Activated T-helper 1 cell treated with anti-CD3 and anti-CD28 coated beads, Interleukin-2, amount 50 U/mL, for 16 hours (primary cell): Measurements from ENCODE around the gene DRD4.

Experiments
- DNase-seq, 2 donors: peaks; one replicate each; pipeline ENCODE4 v3.0.0-alpha.2; 2020; ENCODE audit warnings: low read depth in 1 of 2, low spot score in 1 of 2

DRD4 gene

GRCh38 chr11:609341-609811 is 27.7 kb upstream of the DRD4 start:
- no peak for DNase-seq

DNA sequence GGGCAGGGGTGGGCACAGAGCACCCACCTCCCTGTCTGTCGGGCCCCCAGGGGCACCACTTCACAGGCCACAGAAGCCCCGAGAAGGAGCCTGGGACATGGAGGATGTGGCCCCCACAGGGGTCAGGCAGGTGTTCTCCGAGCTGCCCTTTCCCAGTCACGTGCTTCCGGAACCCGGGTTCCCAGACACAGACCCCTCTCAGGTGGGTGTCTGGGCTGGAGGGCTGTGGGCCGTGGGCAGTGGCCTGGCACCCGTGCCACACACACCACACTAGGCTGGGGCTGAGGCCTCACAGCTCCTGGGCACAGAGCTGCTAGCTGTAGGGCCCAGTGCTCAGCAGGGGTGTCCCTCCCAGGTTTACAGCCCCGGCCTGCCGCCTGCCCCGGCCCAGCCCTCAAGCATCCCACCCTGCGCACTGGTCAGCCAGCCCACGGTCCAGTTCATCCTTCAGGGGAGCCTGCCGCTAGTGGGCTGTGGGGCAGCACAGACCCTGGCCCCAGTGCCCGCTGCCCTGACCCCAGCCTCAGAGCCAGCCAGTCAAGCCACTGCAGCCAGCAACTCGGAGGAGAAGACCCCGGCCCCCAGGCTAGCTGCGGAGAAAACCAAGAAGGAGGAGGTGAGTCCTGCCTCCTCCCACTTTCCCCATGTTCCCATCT is 26.8 kb upstream of the DRD4 start:
- no peak for DNase-seq

DNA sequence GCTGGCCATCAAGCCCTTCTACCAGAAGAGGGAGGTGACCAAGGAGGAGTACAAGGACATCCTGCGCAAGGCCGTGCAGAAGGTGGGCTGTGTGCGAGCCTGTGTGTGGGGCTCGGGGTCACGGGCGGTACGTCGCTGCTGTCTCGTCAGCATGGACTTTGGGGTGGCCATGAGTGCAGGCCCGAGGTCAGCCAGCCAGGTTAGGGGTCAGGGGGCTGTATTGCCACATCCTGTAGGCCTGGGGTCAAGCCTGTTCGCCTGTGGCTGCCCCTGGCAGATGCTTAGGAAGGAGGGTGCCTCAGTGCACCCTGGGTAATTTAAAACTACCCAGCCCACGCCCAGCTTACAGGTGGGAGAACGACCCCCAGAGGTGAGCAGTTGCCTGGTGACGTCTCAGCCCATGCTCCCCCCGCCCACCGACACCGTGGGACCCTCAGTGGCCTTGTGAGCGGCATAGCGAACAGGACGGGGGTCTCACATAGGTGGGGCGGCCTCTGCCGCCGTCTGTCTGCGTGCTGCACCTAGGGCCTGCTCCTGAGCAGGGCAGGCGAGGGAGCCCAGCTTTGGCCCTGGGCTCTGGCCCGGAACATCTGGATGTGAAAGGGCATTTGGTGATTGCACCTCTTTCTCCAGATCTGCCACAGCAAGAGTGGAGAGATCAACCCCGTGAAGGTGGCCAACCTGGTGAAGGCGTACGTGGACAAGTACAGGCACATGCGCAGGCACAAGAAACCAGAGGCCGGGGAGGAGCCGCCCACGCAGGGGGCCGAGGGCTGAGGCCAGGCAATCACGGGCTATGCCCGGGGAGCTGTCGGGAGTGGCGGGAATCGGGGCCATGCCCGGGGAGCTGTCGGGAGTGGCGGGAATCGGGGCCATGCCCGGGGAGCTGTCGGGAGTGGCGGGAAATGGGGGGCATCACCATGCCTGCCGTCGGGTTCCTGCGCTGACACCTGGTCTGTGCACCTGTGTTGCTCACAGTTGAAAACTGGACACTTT is 25.8 kb upstream of the DRD4 start:
- no peak for DNase-seq

DNA sequence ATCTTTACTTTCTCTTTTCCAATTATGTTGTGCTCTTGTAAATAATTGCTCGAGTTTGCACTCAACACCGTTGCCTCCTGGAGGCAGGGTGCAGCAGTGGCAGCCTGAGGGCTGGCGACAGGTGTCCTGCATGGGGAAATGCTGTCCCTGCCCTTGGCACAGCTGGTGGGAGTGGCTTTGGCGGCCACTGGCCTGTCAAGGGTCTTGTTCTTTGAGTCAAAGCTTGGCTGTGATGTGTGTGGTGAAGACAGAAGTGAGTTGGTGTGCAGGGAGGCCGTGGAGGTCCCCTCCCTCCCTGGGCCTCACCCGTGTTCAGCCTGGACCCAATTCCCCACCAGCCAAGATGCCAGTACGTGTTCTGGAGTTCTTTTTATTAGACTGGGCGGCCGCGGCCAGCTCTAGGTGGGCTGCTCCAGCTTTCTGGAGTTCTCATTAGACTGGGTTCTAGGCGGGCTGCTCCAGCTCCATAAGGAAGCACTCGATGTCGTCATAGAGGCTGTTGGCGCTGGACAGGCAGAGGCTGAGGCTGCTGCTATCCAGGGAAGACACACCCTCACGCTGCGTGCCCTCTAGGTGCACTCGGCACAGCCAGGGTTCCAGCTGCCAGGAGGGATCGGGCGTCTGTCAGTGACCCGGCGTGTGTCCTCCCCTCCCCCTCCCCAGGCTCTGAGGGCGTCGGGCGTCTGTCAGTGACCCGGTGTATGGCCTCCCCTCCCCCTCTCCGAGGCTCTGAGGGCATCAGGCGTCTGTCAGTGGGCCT is 24.7 kb upstream of the DRD4 start:
- DNase-seq = no peak

- DNase-seq = no peak
Observed at GRCh38 chr11:612961-613300, 24.1 kb upstream of the DRD4 start.

DNA sequence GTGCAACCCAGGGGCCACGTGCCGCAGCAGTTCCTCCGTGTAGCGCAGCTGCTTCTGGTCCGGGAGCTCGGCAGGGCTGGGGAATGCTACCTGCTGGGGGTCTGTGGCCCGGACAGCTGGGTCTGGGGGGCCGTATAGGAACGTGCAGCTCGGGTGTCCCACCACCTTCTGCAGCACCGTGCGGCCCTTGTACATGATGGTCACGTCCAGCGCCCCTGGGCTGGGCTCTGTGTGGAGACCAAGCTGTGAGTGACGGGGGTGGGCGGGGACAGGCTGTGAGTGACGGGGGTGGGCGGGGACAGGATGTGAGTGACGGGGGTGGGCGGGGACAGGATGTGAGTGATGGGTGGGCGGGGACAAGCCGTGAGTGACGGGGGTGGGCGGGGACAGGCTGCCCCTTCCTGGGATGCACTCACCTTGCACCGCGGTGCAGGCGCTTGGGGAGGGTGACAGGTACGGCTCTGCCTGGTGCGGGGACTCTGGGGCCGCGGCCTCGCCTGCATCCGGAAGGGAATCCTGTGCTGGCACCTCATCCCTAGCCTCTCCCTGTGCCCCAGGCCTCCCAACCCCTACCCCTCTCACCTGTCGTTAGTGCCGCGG is 23.6 kb upstream of the DRD4 start:
- peak; percentile 55 to 72 for DNase-seq

GRCh38 chr11:614021-614622 is 22.9 kb upstream of the DRD4 start:
- DNase-seq = no peak

GRCh38 chr11:614623-615503 is 22.2 kb upstream of the DRD4 start:
- no peak for DNase-seq

DNA sequence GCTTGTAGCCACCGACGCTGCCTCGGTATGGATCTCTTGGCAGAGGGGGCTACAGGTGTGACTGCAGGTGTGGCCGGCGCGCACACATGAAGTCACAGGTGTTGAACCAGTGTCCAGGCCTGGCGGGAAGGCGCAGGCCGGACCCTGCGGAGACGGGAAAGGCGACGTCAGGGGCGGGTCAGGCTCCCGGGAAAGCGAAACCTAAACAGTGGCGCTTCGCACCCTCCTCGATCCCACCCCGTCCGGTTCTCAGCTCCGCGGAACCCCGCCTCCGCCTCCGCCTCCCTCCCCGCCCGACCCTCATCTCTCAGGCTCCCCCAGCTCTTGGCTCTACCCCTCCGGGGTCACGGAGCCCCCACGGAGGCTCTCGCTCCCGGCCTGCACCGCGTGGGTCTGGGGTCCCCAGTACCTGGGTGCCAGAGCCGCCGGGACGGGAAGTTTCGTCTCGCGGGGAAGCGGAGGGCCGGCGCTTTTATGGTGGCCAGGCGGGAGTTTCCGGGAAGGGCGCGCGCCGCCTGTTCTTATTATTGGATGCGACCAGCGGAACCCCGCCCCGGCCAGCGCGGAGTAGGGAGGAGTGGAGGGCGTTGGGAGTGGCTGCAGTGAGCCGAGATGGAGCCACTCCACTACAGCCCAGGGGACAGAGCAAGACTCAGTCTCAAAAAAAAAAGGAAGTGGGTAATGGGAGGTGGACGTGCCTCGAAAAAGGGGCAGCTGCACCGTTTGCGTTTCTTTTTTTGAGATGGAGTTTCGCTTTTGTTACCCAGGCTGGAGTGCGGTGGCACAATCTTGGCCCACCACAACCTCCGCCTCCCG is 21.4 kb upstream of the DRD4 start, which contains the start of gene IRF7:
TSS of gene IRF7 (minus strand) at position 447 of the 816 bp plus-strand sequence. CDS start 586 bp downstream, outside the sequence.
- DNase-seq = peak; percentile 72 to 77

- no peak for DNase-seq
Observed at GRCh38 chr11:616320-617198, 20.5 kb upstream of the DRD4 start.

GRCh38 chr11:617199-617911 is 19.7 kb upstream of the DRD4 start:
- no peak for DNase-seq

DNA sequence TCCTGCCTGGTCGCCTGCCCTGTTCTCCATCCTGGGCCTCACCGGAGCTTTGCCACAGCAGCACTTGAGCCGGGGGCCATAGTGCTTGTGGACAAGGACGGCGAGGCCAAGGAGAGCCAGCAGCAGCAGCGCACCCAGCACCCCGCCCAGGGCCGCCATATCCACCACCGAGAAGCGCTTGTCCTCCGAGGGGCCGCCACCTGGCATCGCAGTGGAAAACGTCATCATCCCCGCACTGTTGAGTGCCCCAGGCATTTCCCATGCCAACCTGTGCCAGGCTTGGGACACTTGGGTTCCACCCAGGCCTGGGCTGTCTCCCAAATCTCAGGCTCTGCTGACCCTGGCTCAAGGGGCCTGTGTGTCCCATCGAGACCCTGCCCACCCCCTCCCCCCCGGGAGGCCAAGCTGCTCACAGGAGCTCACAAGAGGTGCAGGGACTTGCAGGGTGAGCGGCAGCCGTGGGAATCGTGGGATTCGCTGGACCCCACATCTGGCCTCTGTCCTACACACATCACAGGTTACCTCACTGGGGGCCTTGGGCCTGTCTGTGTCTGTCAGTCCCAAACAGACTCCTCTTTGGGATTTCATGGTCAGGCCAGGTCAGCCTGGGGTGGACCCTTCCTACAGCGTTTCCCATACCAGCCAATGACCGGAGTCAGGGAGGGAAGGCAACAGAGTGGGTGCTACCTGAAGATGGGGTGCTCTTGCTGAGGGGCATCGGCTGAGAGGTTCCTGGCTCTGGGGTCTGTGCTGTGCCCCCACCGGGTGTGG is 19.0 kb upstream of the DRD4 start:
- no peak for DNase-seq

DNA sequence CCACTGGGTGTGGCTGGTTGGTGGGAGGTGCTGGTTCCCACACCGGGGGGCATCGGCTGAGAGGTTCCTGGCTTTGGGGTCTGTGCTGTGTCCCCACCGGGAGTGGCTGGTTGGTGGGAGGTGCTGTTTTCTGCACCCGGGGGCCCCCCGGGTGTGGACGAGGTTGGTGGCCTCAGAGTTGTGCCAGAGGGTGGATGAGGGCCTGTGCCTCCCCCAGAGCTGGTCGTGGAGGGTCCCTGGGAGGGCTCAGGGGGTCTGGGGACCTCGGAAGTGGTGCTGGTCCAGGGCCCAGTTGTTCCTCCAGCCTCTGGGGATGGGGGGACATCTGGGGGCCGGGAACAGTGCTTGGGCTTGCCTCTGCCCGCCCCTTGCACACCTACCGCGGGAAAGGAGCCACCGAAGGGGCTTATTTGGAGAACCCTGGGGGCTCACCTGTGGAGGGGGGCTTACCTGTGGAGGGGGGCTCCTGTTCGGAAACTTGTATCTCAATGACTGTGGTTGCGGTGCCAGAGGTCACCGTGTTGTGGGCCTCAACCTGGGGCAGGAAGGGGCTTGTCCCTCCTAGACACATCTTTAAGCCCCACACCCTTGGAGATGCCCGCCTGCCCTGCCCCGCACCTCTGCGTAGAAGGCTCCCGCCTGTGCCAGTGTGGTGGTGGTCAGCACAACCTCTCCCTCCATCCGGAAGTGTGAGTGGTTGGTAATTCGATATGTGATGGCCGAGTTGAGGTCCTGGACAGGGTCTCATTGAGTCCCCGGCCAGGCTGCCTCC is 18.0 kb upstream of the DRD4 start:
- DNase-seq = no peak

- DNase-seq = no peak
Observed at GRCh38 chr11:619628-620050, 17.4 kb upstream of the DRD4 start.

DNA sequence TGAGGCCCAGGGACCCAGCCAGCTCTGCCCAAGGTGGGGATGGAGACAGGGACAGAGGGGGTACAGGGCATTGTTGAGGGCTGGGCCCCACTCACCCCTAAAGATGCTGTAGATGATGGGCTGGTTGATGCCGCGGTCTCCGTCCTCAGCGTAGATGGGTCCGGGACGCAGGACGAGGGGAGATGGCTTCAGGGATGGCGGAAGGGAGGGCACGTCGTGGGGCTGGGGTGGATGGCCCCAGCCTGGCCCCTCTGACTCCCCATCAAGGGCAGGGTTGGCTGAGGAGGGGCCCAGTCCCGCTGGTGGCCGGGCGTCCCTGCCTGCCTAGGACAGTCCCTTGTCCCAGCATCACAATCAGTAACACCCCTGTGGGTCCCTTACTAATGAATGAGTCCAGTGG is 16.9 kb upstream of the DRD4 start:
- DNase-seq = no peak
